ENCODE measurements around the gene TNFRSF8.

The TNFRSF8 gene

DNA sequence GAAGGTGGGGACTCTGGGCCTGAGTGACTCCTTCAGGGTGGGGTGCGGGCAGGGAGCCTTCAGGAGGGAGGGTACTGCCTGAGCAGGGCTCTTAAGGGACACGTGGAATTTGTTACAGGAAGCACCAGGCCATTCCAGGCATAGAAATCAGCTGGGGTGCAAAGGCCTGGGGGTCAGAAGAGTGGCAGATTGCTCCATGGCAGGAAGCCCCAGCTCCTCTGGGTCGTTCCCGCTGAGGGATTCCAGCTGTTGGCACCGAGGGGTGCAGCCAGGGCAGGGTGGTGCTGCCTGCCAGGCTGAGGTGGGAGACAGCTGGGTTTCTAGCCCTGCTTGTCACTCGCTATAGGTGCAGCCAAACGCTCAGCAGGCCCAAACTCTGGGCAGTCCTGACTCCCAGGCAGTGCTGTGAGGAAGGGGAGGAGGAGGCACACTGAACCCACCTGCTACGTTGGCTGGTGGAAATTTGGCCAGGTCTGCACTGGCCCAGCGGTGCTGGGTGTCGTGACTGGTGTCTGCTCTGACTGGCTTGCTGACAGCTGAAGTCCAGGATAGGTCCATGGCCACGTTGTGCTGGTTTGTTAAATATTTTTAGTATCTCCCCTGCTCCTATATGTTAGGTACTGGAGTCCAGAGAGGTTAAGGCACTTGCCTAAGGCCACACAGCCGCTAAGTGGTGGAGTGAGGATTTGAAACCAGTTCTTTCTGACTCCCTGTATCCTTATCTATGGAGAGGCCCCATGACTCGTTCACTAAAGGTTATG is 123.0 kb downstream of the TNFRSF8 start:
- H3K9me3 ChIP-seq: no peaks in the 10 kb centered on the region
- H3K27me3 ChIP-seq: no peaks in the 10 kb centered on the region
- no peak for TF ChIP-seq CTCF (IDR thresholded peaks at IDR 0.05)
- H3K27ac ChIP-seq: peak overlapping the region; percentile 97
- H3K4me1 ChIP-seq (ENCODE audit: control insufficient read depth in 1 of 2, insufficient read depth in 1 of 2, low read depth in 1 of 2, low read length in 1 of 2): peaks cover 82 to 86% of the 10 kb centered on the region in 2 experiments
- peak overlapping the region; percentile 67 to 88 for H3K4me3 ChIP-seq (ENCODE audit: low read depth in 1 of 2, low read length in 1 of 2)
- H3K36me3 ChIP-seq: peaks cover 64% of the 10 kb centered on the region

DNA sequence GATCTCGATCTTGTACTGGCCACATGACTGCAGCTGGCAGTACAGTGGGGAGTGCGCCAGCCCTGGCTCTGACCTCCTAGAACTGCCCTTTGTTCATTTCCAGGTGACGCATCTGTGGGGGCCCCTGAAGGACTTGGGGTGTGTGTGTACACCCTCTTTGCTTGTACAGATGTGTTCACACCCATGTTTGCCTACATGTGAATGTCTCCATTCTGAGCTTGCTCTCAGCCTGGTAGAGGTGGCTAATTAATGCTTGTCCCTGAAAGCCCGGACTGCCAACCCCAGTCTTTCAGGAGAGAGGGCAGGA is 123.5 kb downstream of the TNFRSF8 start:
- Histone ChIP-seq H3K4me1 (ENCODE audit: control insufficient read depth in 1 of 2, insufficient read depth in 1 of 2, low read depth in 1 of 2, low read length in 1 of 2) (peaks cover 77 to 80% of the 10 kb centered on the region in 2 experiments), H3K27ac (peak overlapping the region; percentile 97), H3K9me3 (no peaks in the 10 kb centered on the region), H3K36me3 (peaks cover 64% of the 10 kb centered on the region), H3K4me3 (ENCODE audit: low read depth in 1 of 2, low read length in 1 of 2) (peak overlapping the region; percentile 67 to 88), H3K27me3 (no peaks in the 10 kb centered on the region)
- TF ChIP-seq CTCF (IDR thresholded peaks at IDR 0.05): no peak

- H3K4me3 ChIP-seq (ENCODE audit: low read depth in 1 of 2, low read length in 1 of 2): no peak overlapping the region
- no peak for TF ChIP-seq CTCF (IDR thresholded peaks at IDR 0.05)
- H3K27me3 ChIP-seq: no peaks in the 10 kb centered on the region
- H3K36me3 ChIP-seq: peaks cover 68% of the 10 kb centered on the region
- peak overlapping the region; percentile 97 for H3K27ac ChIP-seq
- H3K4me1 ChIP-seq (ENCODE audit: control insufficient read depth in 1 of 2, insufficient read depth in 1 of 2, low read depth in 1 of 2, low read length in 1 of 2): peaks cover 67 to 74% of the 10 kb centered on the region in 2 experiments
- no peaks in the 10 kb centered on the region for H3K9me3 ChIP-seq
These were observed 125.0 kb downstream of the TNFRSF8 start for GRCh38 chr1:12188115-12188514.

DNA sequence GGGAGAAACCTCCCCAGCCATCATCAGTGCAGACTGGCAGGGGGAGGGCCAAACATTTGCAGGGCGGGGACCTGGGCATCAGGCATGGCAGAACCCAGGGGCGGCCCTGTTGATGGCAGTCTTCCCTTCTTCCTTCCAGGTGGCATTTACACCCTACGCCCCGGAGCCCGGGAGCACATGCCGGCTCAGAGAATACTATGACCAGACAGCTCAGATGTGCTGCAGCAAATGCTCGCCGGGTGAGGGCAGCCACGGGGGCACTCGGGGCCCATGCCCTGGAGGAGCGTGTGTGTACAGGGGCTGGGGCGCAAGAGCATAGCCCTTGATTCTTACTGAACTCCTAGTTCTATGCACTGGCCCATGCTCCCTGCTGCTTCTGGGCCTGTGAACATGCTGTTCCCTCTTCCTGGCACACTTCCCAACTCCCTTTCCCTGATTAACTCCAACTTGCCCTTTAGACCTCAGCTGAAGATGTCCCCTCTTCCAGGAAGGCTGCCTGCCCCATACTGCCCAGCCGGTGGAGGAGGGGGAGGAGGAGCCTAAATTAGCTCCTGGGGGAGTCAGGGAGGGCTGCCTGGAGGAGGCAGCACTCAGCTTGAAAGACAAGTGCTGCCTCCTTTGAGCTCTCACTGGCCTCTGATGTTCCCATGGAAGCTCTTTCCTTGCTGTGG is 125.7 kb downstream of the TNFRSF8 start:
- Histone ChIP-seq H3K4me1 (ENCODE audit: control insufficient read depth in 1 of 2, insufficient read depth in 1 of 2, low read depth in 1 of 2, low read length in 1 of 2) (peaks cover 67 to 74% of the 10 kb centered on the region in 2 experiments), H3K27ac (peak overlapping the region; percentile 97), H3K9me3 (no peaks in the 10 kb centered on the region), H3K27me3 (no peaks in the 10 kb centered on the region), H3K4me3 (ENCODE audit: low read depth in 1 of 2, low read length in 1 of 2) (no peak overlapping the region), H3K36me3 (peaks cover 75% of the 10 kb centered on the region)
- no peak for TF ChIP-seq CTCF (IDR thresholded peaks at IDR 0.05)

DNA sequence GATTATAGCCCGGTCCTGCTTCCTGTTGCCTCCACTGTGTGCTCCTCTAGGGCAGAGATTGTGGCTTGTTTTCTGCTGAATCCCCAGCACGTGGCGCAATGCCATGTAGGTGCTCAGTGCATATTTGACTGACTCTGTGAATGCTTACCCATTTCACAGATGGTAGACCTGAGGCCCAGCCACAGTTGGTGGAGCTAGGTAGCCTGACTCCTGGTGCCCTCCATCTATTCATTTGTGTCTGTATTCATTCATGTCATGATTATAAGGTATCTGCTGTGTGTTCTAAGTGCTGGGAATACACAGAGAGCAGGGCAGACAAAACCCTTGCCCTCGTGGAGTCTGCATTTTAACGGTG is 126.2 kb downstream of the TNFRSF8 start:
- no peak for TF ChIP-seq CTCF (IDR thresholded peaks at IDR 0.05)
- Histone ChIP-seq H3K4me3 (ENCODE audit: low read depth in 1 of 2, low read length in 1 of 2) (no peak overlapping the region), H3K36me3 (peaks cover 80% of the 10 kb centered on the region), H3K9me3 (no peaks in the 10 kb centered on the region), H3K27ac (peak overlapping the region; percentile 97), H3K4me1 (ENCODE audit: control insufficient read depth in 1 of 2, insufficient read depth in 1 of 2, low read depth in 1 of 2, low read length in 1 of 2) (peaks cover 67 to 74% of the 10 kb centered on the region in 2 experiments), H3K27me3 (no peaks in the 10 kb centered on the region)
